ENCODE results near the gene RAD51B.

- TF ChIP-seq CTCF (IDR thresholded peaks at IDR 0.05) (no peak), POLR2A (IDR thresholded peaks at IDR 0.05) (no peak)
These were observed 693.6 kb downstream of the RAD51B start for GRCh38 chr14:68513137-68513536.
